SHP77 (cell line): ENCODE results near the gene DEFB112.

Source experiments
- DNase-seq, 2 experiments: peaks; one replicate each; lab custom pipeline; 2025; lab: John Stamatoyannopoulos, UW

DEFB112 gene, protein sequence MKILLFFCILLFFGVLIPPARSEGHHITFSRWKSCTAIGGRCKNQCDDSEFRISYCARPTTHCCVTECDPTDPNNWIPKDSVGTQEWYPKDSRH

DNA sequence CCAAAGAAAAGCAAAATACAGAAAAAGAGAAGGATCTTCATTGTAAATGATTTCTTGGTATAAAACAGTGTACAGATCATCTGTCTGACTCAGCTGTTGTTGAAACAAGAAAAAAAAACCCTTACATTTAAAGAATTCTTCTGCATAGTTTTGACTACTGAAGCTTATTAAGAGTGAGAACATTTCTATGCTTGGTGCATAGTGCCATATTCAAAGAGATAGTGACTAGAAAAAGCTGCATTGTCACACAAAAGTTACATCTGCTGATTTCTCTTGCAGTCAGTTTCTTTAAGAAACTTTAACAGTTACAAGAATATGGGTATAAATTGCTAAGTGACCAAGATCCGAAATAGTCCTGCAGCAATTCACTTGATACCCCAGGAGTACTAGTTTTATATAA is at the start of gene DEFB112:
DEFB112 (minus strand) TSS at position 101 of the 400 bp plus-strand sequence; CDS start at position 41, 60 bp downstream.
- DNase-seq, result no peak

DNA sequence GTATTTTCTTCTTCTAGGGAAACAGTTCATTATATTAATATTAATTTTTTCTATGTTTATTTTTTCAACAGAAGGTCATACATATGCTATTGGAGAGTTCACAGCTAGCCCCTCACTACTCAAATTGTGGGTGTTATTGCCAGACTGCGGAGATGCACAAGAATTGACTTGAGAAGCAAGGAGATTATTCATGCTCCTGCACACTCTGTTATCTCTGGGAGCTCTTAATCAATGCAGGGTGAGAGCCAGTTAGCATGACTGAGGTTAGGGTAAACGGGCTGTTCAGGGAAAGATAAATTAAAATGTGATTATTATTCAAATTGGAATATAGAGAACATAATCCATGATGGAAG is 48.9 kb upstream of the DEFB112 start:
- no peak for DNase-seq

DNA sequence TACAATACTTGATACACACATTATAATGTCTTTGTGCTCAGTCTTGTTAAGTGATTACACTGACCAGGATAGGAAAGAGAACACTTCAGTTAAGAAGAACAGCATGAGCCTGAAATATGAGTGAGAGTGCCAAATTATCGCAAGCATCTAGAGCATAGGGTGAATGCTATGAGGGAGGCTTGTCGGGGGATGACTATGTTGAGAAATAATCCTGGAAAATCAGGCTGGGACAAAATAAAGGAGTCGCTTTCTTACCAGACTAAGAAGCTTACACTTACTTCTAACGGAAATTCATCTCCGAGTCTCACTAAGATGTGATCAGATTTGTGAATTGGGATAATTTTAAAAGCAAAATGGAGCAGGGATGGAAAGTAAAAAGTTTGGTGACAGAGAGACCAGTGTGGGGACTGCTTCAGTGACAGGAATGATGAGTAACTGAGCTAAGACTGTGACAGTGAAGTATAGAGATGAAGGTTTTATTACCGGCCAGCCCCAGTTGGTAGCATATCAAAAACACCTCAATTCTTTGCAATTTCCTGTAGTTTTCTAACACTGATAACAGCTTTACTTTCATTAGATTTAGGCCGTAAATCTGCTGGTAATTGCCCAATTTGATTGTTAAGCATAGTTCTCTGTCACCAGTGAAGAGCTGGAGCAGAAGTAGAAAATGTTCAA is 48.4 kb upstream of the DEFB112 start:
- DNase-seq, result no peak

DNA sequence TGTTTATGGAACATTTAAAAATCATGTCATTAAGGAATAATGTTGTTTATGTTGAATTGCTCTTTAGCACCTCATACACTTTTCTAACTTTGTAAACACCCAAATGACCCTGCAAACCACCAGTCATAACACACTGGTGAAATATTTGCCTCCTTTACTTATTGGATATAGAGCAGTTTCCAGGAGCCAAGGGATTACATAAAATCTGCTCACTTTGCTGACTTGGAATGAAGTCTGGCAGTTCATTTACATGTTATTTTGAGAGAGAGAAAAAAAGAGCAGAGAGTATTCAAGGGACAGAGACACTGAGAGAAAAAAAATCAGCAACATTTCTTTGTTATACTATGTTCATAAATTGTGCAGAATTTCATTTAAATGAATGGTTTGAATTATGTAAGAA is 46.6 kb upstream of the DEFB112 start:
- DNase-seq, result no peak

DNA sequence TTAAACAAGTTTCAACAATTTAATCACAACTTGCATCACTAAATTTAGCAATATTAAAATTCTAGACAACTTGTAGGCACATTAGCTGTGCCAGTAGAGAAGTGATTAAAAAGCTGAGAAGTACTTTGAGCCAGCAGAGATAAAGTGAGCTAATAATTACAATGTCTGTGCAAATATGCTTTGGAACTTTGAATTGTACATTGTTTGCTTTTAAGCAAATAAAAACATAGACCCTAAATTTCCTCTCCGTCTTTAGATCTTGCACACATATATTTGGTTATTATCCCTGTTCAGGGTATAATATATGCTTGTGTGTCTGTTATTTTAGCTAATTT is 44.2 kb upstream of the DEFB112 start:
- DNase-seq, result no peak

DNA sequence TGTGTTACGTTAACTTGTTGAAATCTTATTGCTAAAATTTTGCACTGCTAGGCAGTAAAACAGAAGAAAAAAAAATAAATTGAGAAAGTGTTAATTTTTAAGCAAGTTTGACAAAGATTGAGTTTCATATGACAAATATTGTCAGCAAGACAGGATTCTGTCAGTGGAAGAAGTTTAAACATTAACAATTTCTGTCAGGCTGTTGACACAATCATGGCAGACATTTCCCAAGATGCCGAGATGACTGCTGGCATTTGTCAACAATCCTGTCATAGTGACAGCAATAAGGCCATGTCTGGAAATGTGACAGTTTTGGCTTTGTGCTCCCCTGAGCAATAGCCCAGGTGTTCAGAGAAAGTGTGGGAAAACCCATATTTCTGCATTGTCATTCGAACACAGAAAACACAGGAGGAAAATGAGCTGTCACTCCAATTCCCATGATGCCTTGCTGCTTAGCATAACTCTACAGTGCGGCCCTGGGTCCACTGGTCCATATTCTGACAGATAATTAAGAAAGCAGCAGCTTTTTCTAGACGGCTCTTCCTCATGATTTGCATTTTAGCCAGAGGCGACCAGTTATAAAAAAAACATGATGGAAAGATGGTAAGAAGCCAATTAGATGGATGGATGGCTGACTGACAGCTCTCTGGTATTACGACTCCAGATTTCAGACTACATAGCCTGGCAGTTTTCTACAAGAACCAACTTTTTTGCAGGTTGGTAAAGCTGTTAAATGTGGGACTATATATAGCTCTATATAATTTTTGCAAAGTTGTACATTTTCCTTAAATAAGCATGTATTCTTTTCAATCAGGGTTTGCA is 43.6 kb upstream of the DEFB112 start:
- DNase-seq, result no peak

DNA sequence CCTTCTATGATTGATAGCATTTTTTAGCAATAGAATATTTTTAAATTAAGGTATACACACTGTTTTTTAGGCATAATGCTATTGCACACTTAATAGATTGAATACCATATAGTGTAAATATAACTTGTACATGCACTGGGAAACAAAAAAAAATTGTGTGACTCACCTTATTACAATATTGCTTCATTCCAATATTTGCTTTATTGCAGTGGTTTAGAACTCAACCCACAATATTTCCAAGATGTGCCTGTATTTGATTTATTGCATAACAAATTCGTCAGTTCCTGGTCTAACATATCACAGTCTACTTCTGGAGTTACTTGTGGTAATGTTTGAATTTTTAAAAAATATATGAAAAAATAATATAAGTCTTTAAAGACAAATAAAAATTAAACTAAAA is 41.9 kb upstream of the DEFB112 start:
- no peak for DNase-seq

DNA sequence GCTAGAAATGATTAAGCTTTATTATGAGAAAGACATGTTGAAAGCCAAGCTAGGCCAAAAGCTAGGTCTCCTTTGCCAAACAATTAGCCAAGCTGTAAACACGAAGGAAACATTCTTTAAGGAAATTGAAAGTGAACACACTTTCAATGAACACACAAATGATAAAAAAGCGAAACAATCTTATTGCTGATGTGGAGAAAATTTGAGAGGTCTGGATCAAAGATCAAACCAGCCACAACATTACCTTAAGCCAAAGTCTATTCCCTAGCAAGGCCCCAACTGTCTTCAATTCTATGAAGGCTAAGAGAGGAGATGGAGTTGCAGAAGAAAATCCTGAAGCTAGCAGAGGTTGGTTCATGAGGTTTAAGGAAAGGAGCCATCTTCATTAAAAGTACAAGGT is 40.2 kb upstream of the DEFB112 start:
- DNase-seq, result no peak

DNA sequence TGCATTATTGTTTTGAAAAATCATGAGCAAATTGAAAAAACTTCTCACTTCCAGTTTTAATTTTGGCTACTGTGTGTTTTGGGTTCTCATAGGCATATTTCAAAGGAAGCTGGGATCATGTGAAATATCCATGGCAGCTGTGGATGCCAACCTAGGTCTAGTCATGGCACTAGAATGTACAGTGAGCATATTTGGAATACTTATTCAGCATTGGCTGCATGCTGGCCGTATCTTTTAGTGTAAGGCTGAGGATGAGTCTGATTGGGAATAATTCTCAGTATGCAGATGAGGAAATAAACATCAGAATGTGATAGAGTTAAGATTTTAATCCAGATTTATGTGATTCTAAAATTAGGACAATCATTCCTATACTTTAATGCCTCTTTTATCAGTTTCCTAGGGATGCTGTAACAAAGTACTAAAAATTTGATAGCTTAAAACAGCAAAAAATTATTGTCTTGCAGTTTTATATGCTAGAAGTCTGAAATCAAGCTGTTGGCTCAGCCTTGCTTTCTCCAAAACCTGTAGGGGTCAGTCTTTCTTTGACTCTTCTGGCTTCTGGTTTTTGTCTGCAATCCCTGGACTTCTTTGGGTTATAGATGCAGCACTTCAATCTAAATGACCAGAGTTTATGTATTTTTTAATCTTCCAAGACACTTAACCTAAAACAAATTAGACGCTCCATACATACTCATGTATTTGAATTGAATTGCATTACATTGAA is 37.7 kb upstream of the DEFB112 start:
- DNase-seq, result no peak

DNA sequence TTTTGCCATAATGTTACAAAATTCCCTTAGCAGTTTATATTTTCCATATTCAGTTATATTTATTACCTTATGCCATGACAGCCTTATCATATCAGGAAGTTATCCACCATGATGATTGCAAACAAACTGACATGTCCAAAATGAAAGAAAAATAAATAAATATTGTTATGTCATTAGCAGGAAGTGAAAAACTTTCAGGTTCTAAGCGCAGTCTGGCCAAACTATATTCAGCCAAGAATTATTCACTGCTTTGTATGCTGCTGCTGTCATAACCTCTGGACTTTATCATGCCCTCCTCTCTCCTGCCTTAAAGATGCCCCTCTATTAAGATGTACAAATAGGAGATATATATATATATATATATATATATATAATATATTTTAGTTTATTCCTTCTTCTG is 27.7 kb upstream of the DEFB112 start:
- no peak for DNase-seq

DNA sequence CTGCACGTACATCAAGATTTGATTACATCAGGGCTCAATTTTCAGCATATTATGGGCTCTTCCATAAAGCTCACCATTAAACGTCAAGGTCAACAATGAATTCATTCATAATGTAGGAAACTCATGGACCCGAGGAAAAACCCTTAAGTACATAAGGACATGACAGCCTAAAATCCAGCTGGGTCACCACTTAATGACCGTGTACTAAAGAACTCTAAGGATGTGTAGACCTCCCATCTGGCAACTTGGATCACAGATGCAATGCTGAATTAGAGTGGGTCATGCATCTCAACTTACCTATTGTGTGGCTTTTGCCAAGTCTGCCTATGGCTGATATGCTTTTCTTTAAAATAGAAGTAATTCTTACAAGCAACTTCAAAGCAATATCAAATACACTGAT is 26.7 kb upstream of the DEFB112 start:
- no peak for DNase-seq

DNA sequence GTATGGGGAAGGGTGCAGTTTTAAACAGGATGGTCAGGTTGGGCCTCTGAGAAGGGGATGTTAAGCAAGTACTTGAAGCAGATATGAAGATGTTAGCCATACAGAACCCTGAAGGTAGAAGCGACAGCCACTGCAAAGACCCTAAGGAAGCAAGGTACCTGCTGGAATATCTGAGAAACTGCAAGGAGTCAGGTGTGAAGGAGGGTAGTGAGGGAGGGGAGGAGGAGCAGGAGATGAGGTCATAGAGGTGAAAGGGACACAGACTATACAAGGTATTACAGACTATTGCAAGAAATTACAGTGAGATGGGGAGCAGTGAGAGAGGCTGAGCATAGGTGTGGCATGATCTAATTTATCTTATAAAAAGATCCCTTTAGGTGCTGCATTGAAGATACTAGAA is 22.2 kb upstream of the DEFB112 start:
- no peak for DNase-seq

DNA sequence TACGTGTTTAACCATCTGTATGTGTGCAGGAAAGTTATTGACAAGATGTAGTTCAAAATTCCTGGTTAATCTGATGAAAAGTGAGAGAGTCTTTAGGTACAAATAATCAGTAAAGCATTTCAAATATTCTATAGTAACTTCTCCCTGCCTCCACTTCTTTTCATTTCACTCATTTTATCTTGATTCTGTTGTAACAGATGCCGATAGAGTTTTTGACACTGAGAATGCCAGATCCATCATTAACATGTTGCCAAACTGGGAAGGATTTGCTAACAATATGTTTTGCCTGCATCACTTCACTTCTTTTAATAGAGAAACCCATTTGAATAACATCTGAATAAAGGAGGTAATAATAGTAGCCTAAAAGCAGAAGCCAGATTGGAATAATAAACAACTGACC is 20.4 kb upstream of the DEFB112 start:
- DNase-seq, result no peak

DNA sequence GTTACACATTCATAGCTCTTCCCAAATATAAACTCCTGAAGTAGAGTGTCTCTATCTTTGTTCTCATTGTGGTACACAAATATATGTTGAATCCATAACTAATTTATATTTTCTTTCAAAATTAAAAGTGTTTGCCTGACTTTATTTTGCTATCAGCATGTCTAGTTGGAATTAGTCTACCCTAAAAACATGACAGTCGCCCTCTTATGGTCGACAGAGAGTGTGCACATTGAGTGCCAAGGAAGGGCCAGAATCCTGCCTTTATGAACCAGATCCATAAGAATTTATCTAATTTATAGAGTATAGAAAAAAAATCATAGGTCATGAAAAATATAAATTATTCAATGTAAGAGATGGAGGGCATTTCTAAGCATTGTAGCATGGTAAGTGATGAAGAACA is 12.3 kb upstream of the DEFB112 start:
- DNase-seq, result no peak

DNA sequence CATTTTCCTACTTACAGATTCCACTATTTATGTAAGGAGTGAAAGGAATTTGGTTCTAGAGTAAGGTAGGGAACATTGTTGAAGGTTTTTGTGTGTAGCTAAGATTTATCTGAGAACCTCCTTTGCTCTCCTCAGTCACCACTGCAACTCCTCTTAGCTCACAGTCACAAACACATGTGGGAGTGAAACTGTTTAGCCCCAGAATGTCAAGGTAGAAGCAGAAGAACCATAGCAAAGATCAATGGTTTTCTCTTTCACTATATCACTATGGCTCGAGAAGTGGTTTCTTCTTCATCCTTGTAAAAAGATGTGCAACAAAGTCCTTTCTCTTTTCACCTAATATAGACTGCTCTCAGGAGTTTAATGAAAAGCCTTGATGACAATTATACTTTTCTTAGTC is 6.5 kb upstream of the DEFB112 start:
- no peak for DNase-seq

DNA sequence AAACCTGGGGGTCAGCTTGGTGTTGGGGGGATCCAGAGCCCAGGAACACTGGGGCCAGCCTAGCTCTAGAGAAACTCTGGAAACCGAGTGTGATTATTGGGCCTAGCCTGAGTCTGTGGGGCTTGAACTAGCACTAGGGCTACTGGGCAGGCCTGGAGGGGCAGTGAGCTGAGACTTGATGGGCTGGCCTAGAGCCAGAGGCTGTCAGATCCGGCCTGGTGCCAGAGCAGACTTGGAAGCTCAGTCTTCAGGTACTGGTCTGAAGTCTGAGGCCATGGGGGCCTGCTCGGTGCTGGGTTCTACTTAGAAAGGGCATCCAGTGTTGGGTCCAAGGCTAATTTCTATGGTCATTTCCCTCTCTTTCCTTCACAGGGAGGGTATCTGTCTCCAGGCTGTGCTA is 2.7 kb downstream of the DEFB112 start:
- DNase-seq, result no peak

DNA sequence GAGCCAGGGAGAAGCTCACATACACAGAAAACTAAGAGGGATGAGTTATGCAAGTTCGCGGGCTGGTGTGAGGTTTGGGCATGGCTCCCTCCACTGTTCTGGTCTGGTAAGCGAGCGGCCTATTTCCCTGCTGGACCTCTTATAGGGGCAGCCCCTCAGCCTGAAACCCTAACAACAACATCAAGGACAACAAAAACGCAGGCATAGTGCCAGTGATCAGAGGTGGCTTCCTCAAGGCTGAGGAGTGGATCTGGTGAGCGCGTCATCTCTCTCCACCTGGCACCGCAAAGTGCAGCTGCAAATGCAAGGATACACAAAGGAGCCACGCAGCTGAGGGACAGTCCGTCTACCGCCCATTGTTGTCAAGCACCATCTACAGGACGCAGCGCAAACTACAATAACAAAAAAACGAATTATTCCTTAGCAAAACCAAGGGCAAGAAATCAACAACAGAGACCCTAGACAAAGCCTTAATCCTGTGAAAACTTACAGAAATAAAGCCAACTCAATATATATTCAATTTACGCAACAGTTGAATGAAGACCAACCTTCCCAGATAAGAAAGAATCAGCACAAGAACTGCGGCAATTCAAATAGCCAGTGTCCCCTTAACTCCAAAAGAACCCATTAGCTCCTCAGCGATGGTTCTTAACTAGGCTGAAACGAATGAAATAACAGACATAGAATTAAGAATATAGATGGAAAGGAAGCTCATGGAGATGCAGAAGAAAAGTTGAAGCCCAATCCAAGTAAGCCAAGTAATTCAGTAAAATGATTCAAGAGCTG is 18.8 kb downstream of the DEFB112 start:
- DNase-seq, result peak; percentile 81 to 84

DNA sequence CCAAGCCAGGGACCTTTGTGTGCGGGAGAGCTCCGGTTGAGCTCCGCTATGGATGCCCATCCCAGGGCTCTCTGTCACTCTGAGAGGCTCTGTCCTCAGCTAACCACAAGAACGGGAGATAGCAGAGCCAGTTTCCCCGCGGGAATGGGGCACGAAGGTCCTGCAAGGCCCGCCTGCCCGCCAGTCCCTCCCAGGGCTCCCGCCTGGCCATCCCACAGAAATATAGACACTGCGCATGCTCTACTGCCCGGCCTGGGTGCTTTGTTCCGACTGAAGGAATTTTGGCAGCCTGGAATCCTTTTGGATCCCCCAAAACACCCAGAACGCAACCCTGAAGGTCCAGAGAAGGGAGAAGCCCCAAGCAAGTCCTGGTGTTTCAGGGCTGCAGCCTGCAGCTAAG is 19.4 kb downstream of the DEFB112 start:
- no peak for DNase-seq

DNA sequence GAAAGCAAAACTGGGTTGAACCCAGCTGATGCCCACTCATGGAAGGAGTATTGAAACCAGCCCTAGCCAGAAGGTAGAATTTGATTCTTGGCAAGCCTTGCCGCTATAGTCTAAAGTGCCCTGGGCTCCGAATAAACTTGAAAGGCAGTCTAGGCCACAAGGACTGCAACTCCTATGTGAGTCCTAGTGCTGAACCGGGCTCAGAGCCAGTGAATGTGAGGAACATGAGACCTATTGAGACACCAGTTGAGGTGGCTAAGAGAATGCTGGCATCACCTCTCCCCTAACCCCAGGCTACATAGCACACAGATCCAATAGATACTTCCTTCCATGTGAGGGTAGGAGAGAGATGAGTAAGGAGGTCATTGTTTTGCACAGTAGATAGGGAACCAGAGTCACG is 24.5 kb downstream of the DEFB112 start:
- DNase-seq, result no peak

DNA sequence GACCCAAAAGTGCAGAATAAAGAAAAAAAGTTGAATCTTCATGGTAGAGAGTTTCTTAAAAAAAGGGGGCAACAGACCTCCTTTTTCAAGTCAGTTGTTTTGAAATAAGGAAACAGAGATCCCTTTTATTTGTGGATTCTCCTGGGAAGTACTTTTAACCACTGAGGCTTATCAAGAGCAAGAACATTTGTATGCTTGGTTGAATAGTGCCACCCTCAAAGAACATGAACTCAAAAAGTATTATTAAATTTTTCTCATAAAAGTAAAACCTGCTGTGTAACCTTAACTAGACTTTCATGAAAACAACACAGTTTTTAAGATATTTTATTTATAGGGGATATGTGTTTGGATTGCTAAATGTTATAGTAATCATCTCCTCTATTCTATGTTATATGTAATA is 27.8 kb downstream of the DEFB112 start, which contains the start of gene DEFB110:
DEFB110 (minus strand) TSS at position 101 of the 400 bp plus-strand sequence; CDS start at position 42, 59 bp downstream.
- DNase-seq, result no peak

DNA sequence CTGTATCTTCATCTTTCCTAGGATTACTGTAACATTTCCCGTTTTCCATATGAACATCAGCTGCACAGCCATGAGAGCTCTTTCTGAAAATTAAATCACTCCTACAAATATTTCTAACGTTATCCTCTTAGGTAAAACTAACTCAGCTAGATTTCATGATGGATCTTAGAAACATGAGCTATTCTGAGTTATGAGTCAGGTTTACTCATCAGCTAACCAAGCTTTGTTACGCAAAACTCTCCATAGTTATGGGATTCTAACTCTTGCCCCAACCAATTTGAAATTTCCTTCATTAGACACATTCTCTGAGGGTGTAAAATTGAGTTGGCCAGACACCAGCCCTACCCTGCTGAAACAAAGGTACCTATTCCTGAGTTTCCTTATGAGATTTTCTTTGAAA is 41.9 kb downstream of the DEFB112 start:
- DNase-seq, result no peak

DNA sequence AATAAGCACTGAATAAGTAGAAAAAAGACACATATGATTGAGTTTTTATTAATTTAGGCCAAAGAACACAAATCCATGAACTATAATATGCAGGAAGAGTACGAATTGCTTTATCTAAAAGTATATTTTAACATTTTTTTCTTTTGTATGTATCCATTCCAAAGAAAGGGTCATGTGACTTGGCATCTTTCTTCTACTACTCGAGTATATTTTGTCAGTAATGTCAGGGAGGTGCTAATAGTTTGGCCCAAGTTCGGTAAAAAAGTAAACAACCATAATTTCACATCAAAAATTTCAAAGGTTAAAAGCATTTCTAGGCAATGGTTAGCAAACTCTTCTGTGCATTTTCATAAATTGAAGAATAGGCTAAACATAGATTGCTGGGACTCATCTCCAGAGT is 46.6 kb downstream of the DEFB112 start:
- no peak for DNase-seq
